Lower leg skin (tissue), 4 donors: ENCODE data around the gene PKN2. TPM values are rescaled to one million over a fixed set of nuclear protein-coding genes. Genes with fewer than 3 reads are reported as not detected.

Source experiments
- DNase-seq, 2 donors: peaks; one replicate each; pipeline ENCODE4 v3.0.0-alpha.2; 2019; ENCODE audit warnings: low spot score in 2 of 2
- H3K4me3 ChIP-seq: fragments of 200-600 bp; sonication (generic); 2 replicates; pipeline ENCODE4 v1.5.1; 2017; ENCODE audit warnings: mild to moderate bottlenecking, low read depth; ENCODE audit not compliant: poor library complexity, severe bottlenecking
- POLR2A ChIP-seq, 2 donors: fragments of 450-650 bp; IDR thresholded peaks; one replicate each; pipeline ENCODE4 v1.6.1; 2016 to 2017; ENCODE audit warnings: antibody characterized with exemption in 2 of 2, mild to moderate bottlenecking in 1 of 2, moderate library complexity in 1 of 2
- WGBS, 2 donors: methylation state at CpG; one replicate each; pipeline ENCODE4 v1.1.5; 2018; 5-methylcytosine and 5-hydroxymethylcytosine counted together
- intact Hi-C: fragments of 100-400 bp; cut with DNase I; formaldehyde crosslinking; loops from one replicate; pipeline ENCODE4 v1.15.0; 2023; ENCODE audit warnings: low total_unique reads
- total RNA-seq, 4 donors: library from RNA; depleted of rRNA; stranded (reverse); fragments of >200 nt; gene quantifications; one replicate each; pipeline ENCODE4 v1.1.0, GENCODE V29; 2016
- TF ChIP-seq, protein P1 (sequence below), 3 donors: fragments of 450-650 bp; IDR thresholded peaks; one replicate each; pipeline ENCODE4 v1.5.1; 2016; ENCODE audit warnings: antibody characterized with exemption in 3 of 3, mild to moderate bottlenecking in 3 of 3, moderate library complexity in 2 of 3

The PKN2 gene
- total RNA-seq, 4 donors from 2014 or later, result 25.1 to 34.6 (median 29.8) TPM

DNA sequence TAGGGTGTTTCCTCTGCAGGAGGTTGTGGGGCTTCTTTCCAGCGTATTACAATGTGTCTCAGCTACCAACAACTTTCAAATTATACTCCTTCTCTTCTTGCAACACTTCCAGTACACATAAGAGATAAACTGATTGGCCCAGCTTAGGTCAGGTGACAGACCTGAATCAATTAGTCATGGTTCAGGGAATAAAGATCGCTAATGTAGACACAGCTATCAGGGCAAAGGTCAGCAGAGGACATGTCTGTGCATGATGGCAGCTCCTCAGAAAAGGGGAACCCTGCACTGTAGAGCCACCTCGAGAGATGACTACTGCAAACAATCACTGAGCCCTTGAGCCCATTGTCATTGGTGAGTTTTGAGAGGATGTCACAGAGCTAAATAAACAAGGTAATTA is 36.8 kb upstream of the PKN2 start:
- intact Hi-C loops, result no loop called here

DNA sequence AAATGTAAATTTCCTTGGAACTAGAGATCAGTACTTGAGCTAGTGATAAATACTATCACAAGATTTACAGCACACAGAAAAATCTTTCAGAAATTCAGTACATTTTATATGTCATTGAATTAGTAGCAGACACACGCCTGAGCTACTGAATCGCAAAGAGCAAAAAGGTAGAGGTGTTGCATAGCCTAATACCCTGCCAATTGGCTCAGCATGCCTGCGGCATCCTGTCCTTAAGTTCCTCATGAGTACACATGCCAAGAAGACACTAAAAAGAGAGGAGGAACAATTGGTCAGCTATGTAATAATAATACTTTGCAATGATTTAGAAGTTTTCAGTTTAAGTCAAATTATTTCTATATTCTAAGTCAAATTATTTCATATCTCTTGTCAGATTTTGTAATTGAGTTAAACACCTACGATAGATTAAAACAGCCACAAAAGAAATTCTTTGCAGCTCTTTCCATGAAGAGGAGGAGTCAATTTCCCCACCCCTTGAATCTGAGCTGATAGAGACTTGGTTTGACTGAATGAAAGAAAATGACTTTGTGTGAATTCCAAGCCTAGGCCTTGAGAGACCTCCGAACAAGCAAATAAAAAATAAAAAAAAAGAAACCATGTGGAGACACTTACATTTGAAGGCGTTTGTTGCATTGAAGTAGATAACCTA is 36.2 kb upstream of the PKN2 start:
- WGBS, 2 donors, result 70 to 71% methylated on average over 6 of the region's 6 CpGs
- H3K4me3 ChIP-seq, result no peak overlapping the region
- no peak for DNase-seq

More for the DNA sequence above, 36.8 kb upstream of the PKN2 start:
- WGBS, 2 donors, result 43 to 47% methylated on average over 3 of the region's 3 CpGs
- no peak for TF ChIP-seq POLR2A (IDR thresholded peaks at IDR 0.05)
- TF ChIP-seq, protein P1, sequence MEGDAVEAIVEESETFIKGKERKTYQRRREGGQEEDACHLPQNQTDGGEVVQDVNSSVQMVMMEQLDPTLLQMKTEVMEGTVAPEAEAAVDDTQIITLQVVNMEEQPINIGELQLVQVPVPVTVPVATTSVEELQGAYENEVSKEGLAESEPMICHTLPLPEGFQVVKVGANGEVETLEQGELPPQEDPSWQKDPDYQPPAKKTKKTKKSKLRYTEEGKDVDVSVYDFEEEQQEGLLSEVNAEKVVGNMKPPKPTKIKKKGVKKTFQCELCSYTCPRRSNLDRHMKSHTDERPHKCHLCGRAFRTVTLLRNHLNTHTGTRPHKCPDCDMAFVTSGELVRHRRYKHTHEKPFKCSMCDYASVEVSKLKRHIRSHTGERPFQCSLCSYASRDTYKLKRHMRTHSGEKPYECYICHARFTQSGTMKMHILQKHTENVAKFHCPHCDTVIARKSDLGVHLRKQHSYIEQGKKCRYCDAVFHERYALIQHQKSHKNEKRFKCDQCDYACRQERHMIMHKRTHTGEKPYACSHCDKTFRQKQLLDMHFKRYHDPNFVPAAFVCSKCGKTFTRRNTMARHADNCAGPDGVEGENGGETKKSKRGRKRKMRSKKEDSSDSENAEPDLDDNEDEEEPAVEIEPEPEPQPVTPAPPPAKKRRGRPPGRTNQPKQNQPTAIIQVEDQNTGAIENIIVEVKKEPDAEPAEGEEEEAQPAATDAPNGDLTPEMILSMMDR (IDR thresholded peaks at IDR 0.05), result no peak
- H3K4me3 ChIP-seq, result no peak overlapping the region
- DNase-seq, result no peak

DNA sequence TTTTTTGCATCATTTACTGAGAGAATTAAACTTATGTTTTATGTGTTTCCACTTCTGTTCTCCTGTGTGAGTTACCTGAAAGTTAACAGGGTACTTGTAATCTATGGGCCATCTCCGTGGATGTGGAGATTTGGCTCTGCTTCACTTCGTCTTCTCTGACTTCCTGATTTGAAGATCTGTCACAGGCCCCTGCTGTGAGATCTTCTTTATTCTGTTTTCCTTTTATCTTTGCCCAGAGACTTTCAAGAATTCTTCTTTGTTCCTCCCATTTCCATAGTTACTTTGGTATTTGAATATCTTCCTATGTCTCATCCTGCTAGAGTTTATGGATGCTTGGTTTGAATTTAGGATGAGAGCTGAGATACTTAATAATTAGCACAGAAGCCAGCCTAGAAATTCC is 35.4 kb upstream of the PKN2 start:
- H3K4me3 ChIP-seq, result no peak overlapping the region
- intact Hi-C loops, result no loop called here
- DNase-seq, result no peak
- TF ChIP-seq POLR2A (IDR thresholded peaks at IDR 0.05), result no peak
- TF ChIP-seq, protein P1 (IDR thresholded peaks at IDR 0.05), result no peak
- 54 to 58% methylated on average over 2 of the region's 2 CpGs for WGBS, 2 donors

More for the DNA sequence above, 36.2 kb upstream of the PKN2 start:
- TF ChIP-seq, protein P1 (IDR thresholded peaks at IDR 0.05), result no peak
- TF ChIP-seq POLR2A (IDR thresholded peaks at IDR 0.05), result no peak
- intact Hi-C loops, result no loop called here

DNA sequence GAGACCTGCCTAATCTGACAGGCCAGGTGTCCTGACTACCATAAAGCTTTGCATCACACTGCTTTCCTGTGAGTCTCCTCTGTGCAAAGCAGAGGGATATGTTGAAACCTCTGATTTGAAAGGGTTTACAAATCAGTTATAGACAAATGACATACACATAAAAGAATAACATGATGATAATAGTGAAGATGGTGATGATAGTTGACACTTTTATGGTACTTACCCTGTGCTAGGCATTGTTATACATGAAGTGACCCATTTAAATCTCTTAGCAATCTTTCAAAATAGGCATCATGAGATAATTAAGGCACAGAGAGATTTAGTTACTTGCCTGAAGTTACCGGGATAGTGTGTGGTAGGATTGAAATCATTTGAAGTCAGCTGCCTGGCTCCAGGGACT is 34.1 kb upstream of the PKN2 start:
- H3K4me3 ChIP-seq, result no peak overlapping the region
- no peak for TF ChIP-seq POLR2A (IDR thresholded peaks at IDR 0.05)
- TF ChIP-seq, protein P1 (IDR thresholded peaks at IDR 0.05), result no peak
- WGBS, 2 donors, result 50 to 57% methylated on average over 1 of the region's 1 CpG
- no peak for DNase-seq
- intact Hi-C loops, result no loop called here

DNA sequence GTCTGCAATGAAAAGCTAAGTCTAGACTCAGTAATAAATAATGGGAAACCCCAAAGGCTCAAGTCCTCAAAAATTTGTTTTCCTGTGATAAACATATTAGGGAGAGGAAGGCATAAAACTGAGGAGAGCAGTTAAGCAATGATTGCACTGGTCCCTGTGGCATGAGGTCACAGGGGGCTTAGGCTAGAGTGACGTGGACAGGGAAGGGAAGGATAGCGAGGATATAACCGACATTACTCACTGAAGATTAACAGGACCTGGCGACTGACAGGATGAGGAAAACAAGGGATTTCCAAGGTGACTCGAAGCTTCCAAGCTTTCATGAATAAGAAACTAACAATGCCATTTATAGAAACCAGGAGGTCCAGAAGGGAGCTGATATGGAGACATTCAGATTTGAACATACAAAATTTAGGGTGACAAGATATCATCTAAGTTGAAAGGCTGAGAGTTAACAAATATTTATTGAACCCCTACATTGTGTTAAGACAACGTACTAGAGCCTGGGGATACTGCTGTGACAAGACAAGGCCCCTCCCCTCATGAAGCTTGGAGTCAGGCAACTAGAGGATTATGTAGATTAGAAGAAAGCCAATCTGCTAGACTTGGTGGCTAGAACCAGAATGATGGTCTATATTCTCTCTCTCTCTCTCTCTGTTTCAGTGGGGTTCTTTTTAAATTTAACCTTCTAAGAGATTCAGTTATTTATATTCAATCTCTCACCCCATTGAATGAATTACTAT is 33.2 kb upstream of the PKN2 start:
- 75 to 81% methylated on average over 6 of the region's 6 CpGs for WGBS, 2 donors
- intact Hi-C loops, result no loop called here
- DNase-seq, result no peak
- no peak for TF ChIP-seq POLR2A (IDR thresholded peaks at IDR 0.05)
- TF ChIP-seq, protein P1 (IDR thresholded peaks at IDR 0.05), result no peak
- no peak overlapping the region for H3K4me3 ChIP-seq
